ENCODE data around the gene SLC38A3. TPM values are rescaled to one million over a fixed set of nuclear protein-coding genes. Genes with fewer than 3 reads are reported as not detected.
A peak's percentile ranks its signal among the peaks of the same experiment; 100 is the strongest.

SLC38A3 gene
- polyA plus RNA-seq, 1 experiment, result 0.22 TPM

GRCh38 chr3:50162034-50162883, 42.8 kb upstream of the SLC38A3 start:
- CTCF ChIA-PET, result interaction anchor here (1.0 to 1.3 kb wide), 2 partner anchors 8 to 40 kb away, joined by 3 read pairs; no protein-coding TSS in a partner anchor
- no peak for DNase-seq (ENCODE audit: low read depth)
- H3K36me3 ChIP-seq (ENCODE audit: control insufficient read depth, insufficient read depth, low read length), result no peaks in the 10 kb centered on the region; the same call in 1 of the 2 replicates
- POLR2A ChIA-PET, result no interaction called here
- no peak for TF ChIP-seq CTCF (IDR thresholded peaks at IDR 0.05; ENCODE audit: insufficient read depth, low read depth, low read length)
- H3K27me3 ChIP-seq (ENCODE audit: control insufficient read depth, insufficient read depth, low read length), result no peaks in the 10 kb centered on the region
- H3K4me3 ChIP-seq (ENCODE audit: low read depth, low read length), result no peak overlapping the region

- POLR2A ChIA-PET, result no interaction called here
- TF ChIP-seq CTCF (IDR thresholded peaks at IDR 0.05; ENCODE audit: insufficient read depth, low read depth, low read length), result no peak
- Histone ChIP-seq H3K4me3 (ENCODE audit: low read depth, low read length) (no peak overlapping the region), H3K27me3 (ENCODE audit: control insufficient read depth, insufficient read depth, low read length) (no peaks in the 10 kb centered on the region), H3K36me3 (ENCODE audit: control insufficient read depth, insufficient read depth, low read length) (no peaks in the 10 kb centered on the region; the same call in 1 of the 2 replicates)
- CTCF ChIA-PET, result interaction anchor here (0.9 to 1.6 kb wide), 4 partner anchors 25 to 43 kb away, joined by 3 to 7 read pairs (median 4); no protein-coding TSS in a partner anchor
- DNase-seq (ENCODE audit: low read depth), result peak; percentile 52
Measured at GRCh38 chr3:50163572-50164455, 41.3 kb upstream of the SLC38A3 start.

- Histone ChIP-seq H3K4me3 (ENCODE audit: low read depth, low read length) (no peak overlapping the region), H3K36me3 (ENCODE audit: control insufficient read depth, insufficient read depth, low read length) (no peaks in the 10 kb centered on the region; the same call in 1 of the 2 replicates), H3K27me3 (ENCODE audit: control insufficient read depth, insufficient read depth, low read length) (no peaks in the 10 kb centered on the region)
- ChIA-PET POLR2A (no interaction called here), CTCF (interaction anchor here (1.2 to 1.9 kb wide), 5 partner anchors 25 to 44 kb away, joined by 3 to 9 read pairs (median 7); no protein-coding TSS in a partner anchor)
- no peak for DNase-seq (ENCODE audit: low read depth)
- TF ChIP-seq CTCF (IDR thresholded peaks at IDR 0.05; ENCODE audit: insufficient read depth, low read depth, low read length), result no peak
Measured at GRCh38 chr3:50164481-50164880, 40.6 kb upstream of the SLC38A3 start.

DNA sequence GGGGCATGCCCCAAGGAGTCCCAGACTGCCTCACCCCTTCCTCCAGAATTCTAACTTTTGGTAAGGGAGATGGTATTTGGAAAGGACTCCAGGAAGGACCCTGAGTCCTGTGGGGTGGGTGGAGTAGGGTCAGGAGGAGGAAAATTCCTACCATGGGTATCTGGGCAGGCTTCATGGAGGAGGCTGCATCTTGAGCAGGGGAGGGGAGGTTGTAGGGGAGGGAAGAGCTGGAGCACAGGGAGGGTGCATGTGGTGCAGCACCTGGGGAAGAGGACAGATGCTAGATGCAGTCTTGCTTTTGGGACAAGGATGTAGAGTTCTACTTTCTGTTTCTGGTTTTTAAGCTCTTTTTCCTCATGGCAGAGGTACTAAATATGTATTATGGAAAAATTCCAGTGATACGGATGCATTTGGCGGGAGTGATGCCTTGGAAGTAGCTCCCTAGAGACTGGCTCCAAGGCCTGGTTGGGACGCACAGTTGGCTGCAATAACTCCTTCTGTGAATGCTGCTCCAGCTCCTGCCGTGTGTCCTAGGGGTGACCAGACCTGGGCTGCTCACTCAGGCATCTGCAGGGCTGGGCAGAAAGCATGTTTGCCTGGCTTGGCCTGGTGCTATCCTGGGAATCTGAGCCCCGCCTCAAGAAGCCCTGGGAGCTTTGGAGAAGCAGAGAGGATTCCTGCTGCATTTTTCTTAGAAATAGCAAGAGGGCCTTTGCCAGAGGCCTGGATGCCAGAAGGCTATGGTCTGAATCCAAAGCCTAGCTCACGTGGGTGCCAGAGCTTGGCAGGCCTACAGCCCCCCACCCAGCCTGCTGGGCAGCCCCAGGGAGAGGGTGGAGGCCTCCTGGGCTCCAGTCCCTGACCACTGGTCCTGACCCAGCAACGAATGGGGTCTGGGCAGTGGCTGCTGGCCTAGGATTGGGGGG, 39.8 kb upstream of the SLC38A3 start:
- Histone ChIP-seq H3K36me3 (ENCODE audit: control insufficient read depth, insufficient read depth, low read length) (no peaks in the 10 kb centered on the region; the same call in 1 of the 2 replicates), H3K27me3 (ENCODE audit: control insufficient read depth, insufficient read depth, low read length) (no peaks in the 10 kb centered on the region), H3K4me3 (ENCODE audit: low read depth, low read length) (no peak overlapping the region)
- 0 out of 2 replicates have a peak, but pooled peaks have one; percentile 13 for TF ChIP-seq CTCF (IDR thresholded peaks at IDR 0.05; ENCODE audit: insufficient read depth, low read depth, low read length)
- POLR2A ChIA-PET, result interaction anchor here (0.6 kb wide), 1 partner anchor 39 kb away, joined by 4 read pairs; no protein-coding TSS in a partner anchor
- CTCF ChIA-PET, result interaction anchor here (0.6 to 1.9 kb wide), 7 partner anchors 8 to 56 kb away, joined by 3 to 9 read pairs (median 4); no protein-coding TSS in a partner anchor
- DNase-seq (ENCODE audit: low read depth), result peak; percentile 51

Measured in BJ (cell line).